ENCODE measurements around the gene PEX6.

- TF ChIP-seq, protein P1, sequence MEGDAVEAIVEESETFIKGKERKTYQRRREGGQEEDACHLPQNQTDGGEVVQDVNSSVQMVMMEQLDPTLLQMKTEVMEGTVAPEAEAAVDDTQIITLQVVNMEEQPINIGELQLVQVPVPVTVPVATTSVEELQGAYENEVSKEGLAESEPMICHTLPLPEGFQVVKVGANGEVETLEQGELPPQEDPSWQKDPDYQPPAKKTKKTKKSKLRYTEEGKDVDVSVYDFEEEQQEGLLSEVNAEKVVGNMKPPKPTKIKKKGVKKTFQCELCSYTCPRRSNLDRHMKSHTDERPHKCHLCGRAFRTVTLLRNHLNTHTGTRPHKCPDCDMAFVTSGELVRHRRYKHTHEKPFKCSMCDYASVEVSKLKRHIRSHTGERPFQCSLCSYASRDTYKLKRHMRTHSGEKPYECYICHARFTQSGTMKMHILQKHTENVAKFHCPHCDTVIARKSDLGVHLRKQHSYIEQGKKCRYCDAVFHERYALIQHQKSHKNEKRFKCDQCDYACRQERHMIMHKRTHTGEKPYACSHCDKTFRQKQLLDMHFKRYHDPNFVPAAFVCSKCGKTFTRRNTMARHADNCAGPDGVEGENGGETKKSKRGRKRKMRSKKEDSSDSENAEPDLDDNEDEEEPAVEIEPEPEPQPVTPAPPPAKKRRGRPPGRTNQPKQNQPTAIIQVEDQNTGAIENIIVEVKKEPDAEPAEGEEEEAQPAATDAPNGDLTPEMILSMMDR (conservative IDR thresholded peaks at IDR 0.05; ENCODE audit: low read depth, low read length), result no peak
- no peak for TF ChIP-seq EZH2 (IDR thresholded peaks at IDR 0.05; ENCODE audit: borderline replicate concordance, low read depth, low read length, poor library complexity, severe bottlenecking)
Observed at GRCh38 chr6:43005844-43006243, 26.9 kb upstream of the PEX6 start.
